ENCODE results near the gene NEK6. TPM values are rescaled to one million over a fixed set of nuclear protein-coding genes. Genes with fewer than 3 reads are reported as not detected.
A peak's percentile ranks its signal among the peaks of the same experiment; 100 is the strongest.

Gene NEK6
- total RNA-seq, 1 donor from 2014 or later: 124 TPM

- no peak for DNase-seq (ENCODE audit: low read depth)
These were observed 21.9 kb downstream of the NEK6 start for GRCh38 chr9:124279531-124280175.

GRCh38 chr9:124280176-124280691, 22.5 kb downstream of the NEK6 start:
- peak; percentile 86 for DNase-seq (ENCODE audit: low read depth)

- peak; percentile 94 for DNase-seq (ENCODE audit: low read depth)
These were observed 24.2 kb downstream of the NEK6 start for GRCh38 chr9:124281931-124282371.

GRCh38 chr9:124282442-124283227, 24.9 kb downstream of the NEK6 start:
- no peak for DNase-seq (ENCODE audit: low read depth)

GRCh38 chr9:124283228-124283814, 25.6 kb downstream of the NEK6 start:
- no peak for DNase-seq (ENCODE audit: low read depth)

- DNase-seq (ENCODE audit: low read depth): peak; percentile 83
These were observed 26.6 kb downstream of the NEK6 start for GRCh38 chr9:124284237-124284831.

GRCh38 chr9:124284940-124285441, 27.2 kb downstream of the NEK6 start:
- no peak for DNase-seq (ENCODE audit: low read depth)

- DNase-seq (ENCODE audit: low read depth): no peak
These were observed 27.7 kb downstream of the NEK6 start for GRCh38 chr9:124285490-124285889.

GRCh38 chr9:124285903-124286291, 28.1 kb downstream of the NEK6 start:
- DNase-seq (ENCODE audit: low read depth): peak; percentile 93

- peak; percentile 93 for DNase-seq (ENCODE audit: low read depth)
These were observed 28.7 kb downstream of the NEK6 start for GRCh38 chr9:124286292-124286931.

- no peak for DNase-seq (ENCODE audit: low read depth)
These were observed 32.4 kb downstream of the NEK6 start for GRCh38 chr9:124290053-124290591.

GRCh38 chr9:124290743-124291554, 33.2 kb downstream of the NEK6 start:
- DNase-seq (ENCODE audit: low read depth): no peak

- no peak for DNase-seq (ENCODE audit: low read depth)
These were observed 34.1 kb downstream of the NEK6 start for GRCh38 chr9:124291801-124292396.

- DNase-seq (ENCODE audit: low read depth): no peak
These were observed 35.2 kb downstream of the NEK6 start for GRCh38 chr9:124292696-124293593.

GRCh38 chr9:124293718-124294506, 36.2 kb downstream of the NEK6 start:
- no peak for DNase-seq (ENCODE audit: low read depth)

GRCh38 chr9:124295159-124295794, 37.5 kb downstream of the NEK6 start:
- no peak for DNase-seq (ENCODE audit: low read depth)

- DNase-seq (ENCODE audit: low read depth): no peak
These were observed 38.3 kb downstream of the NEK6 start for GRCh38 chr9:124296094-124296493.
